Large intestine (tissue), 3 donors: ENCODE measurements around the gene NADSYN1. TPM values are rescaled to one million over a fixed set of nuclear protein-coding genes. Genes with fewer than 3 reads are reported as not detected.

ENCODE experiments used
- DNase-seq, 2 donors: peaks; one replicate each; pipeline versions ENCODE4 v3.0.0 to v3.0.0-alpha.2; 2013
- H3K27ac ChIP-seq: one replicate; pipeline ENCODE4 v1.5.1; 2013; ENCODE audit warnings: low read length
- H3K27me3 ChIP-seq: 2 replicates; pipeline ENCODE4 v1.6.1; 2013; ENCODE audit warnings: low read length; ENCODE audit not compliant: control insufficient read depth, insufficient read depth
- H3K36me3 ChIP-seq: 2 replicates; pipeline ENCODE4 v1.6.1; 2013; ENCODE audit warnings: low read length; ENCODE audit not compliant: control insufficient read depth, insufficient read depth
- H3K4me1 ChIP-seq: one replicate; pipeline ENCODE4 v1.6.1; 2013; ENCODE audit warnings: low read length; ENCODE audit not compliant: control insufficient read depth, insufficient read depth
- H3K4me3 ChIP-seq: one replicate; pipeline ENCODE4 v1.5.1; 2013; ENCODE audit warnings: low read length
- H3K9me3 ChIP-seq: one replicate; pipeline ENCODE4 v1.6.1; 2013; ENCODE audit warnings: mild to moderate bottlenecking, low read depth, low read length, moderate library complexity; ENCODE audit not compliant: control insufficient read depth
- WGBS: methylation state at CpG from one replicate; pipeline ENCODE4 v1.1.5; 2013; ENCODE audit warnings: low lambda C conversion rate; ENCODE audit not compliant: insufficient coverage; 5-methylcytosine and 5-hydroxymethylcytosine counted together
- polyA plus RNA-seq: library from polyadenylated mRNA; unstranded; fragments of 120-200 nt; gene quantifications from one replicate; pipeline ENCODE4 v1.2.1, GENCODE V29; 2013

The NADSYN1 gene
- polyA plus RNA-seq, 1 donor, result 85.4 TPM

GRCh38 chr11:71488681-71489270 is 35.8 kb downstream of the NADSYN1 start:
- Histone ChIP-seq H3K9me3 (no peaks in the 10 kb centered on the region), H3K4me1 (no peaks in the 10 kb centered on the region), H3K27ac (no peak overlapping the region), H3K36me3 (peaks cover 61% of the 10 kb centered on the region), H3K27me3 (no peaks in the 10 kb centered on the region), H3K4me3 (no peak overlapping the region)
- no peak for DNase-seq
- WGBS, result no CpG with 5 or more reads among the region's 6 CpGs

GRCh38 chr11:71489311-71490043 is 36.5 kb downstream of the NADSYN1 start:
- WGBS, result no CpG with 5 or more reads among the region's 15 CpGs
- H3K27ac ChIP-seq, result no peak overlapping the region
- no peaks in the 10 kb centered on the region for H3K27me3 ChIP-seq
- DNase-seq, result no peak
- no peaks in the 10 kb centered on the region for H3K9me3 ChIP-seq
- no peaks in the 10 kb centered on the region for H3K4me1 ChIP-seq
- H3K4me3 ChIP-seq, result no peak overlapping the region
- peaks cover 60% of the 10 kb centered on the region for H3K36me3 ChIP-seq

GRCh38 chr11:71490044-71490730 is 37.2 kb downstream of the NADSYN1 start:
- H3K4me1 ChIP-seq, result no peaks in the 10 kb centered on the region
- WGBS, result 100% methylated on average over 2 of the region's 23 CpGs
- H3K4me3 ChIP-seq, result no peak overlapping the region
- peaks cover 58% of the 10 kb centered on the region for H3K36me3 ChIP-seq
- no peak for DNase-seq
- no peaks in the 10 kb centered on the region for H3K9me3 ChIP-seq
- H3K27ac ChIP-seq, result no peak overlapping the region
- no peaks in the 10 kb centered on the region for H3K27me3 ChIP-seq

GRCh38 chr11:71490731-71491390 is 37.9 kb downstream of the NADSYN1 start:
- Histone ChIP-seq H3K4me1 (no peaks in the 10 kb centered on the region), H3K27me3 (no peaks in the 10 kb centered on the region), H3K9me3 (no peaks in the 10 kb centered on the region), H3K4me3 (no peak overlapping the region), H3K36me3 (peaks cover 58% of the 10 kb centered on the region), H3K27ac (no peak overlapping the region)
- DNase-seq, result no peak
- 100% methylated on average over 1 of the region's 28 CpGs for WGBS

GRCh38 chr11:71491531-71491930 is 38.5 kb downstream of the NADSYN1 start:
- Histone ChIP-seq H3K4me1 (no peaks in the 10 kb centered on the region), H3K27ac (no peak overlapping the region), H3K36me3 (peaks cover 58% of the 10 kb centered on the region), H3K27me3 (no peaks in the 10 kb centered on the region), H3K4me3 (no peak overlapping the region), H3K9me3 (no peaks in the 10 kb centered on the region)
- no CpG with 5 or more reads among the region's 19 CpGs for WGBS
- no peak for DNase-seq

GRCh38 chr11:71491940-71492339 is 38.9 kb downstream of the NADSYN1 start:
- H3K27me3 ChIP-seq, result no peaks in the 10 kb centered on the region
- H3K36me3 ChIP-seq, result peaks cover 61% of the 10 kb centered on the region
- DNase-seq, result no peak
- H3K9me3 ChIP-seq, result no peaks in the 10 kb centered on the region
- no peak overlapping the region for H3K4me3 ChIP-seq
- H3K4me1 ChIP-seq, result no peaks in the 10 kb centered on the region
- no CpG with 5 or more reads among the region's 9 CpGs for WGBS
- no peak overlapping the region for H3K27ac ChIP-seq

- no peaks in the 10 kb centered on the region for H3K27me3 ChIP-seq
- DNase-seq, result no peak
- H3K9me3 ChIP-seq, result no peaks in the 10 kb centered on the region
- H3K4me3 ChIP-seq, result no peak overlapping the region
- no CpG with 5 or more reads among the region's 20 CpGs for WGBS
- H3K27ac ChIP-seq, result no peak overlapping the region
- no peaks in the 10 kb centered on the region for H3K4me1 ChIP-seq
- peaks cover 77% of the 10 kb centered on the region for H3K36me3 ChIP-seq
Observed at GRCh38 chr11:71495286-71496230, 42.6 kb downstream of the NADSYN1 start.

GRCh38 chr11:71496421-71496820 is 43.4 kb downstream of the NADSYN1 start:
- H3K36me3 ChIP-seq, result peaks cover 77% of the 10 kb centered on the region
- H3K4me1 ChIP-seq, result no peaks in the 10 kb centered on the region
- no peaks in the 10 kb centered on the region for H3K27me3 ChIP-seq
- H3K4me3 ChIP-seq, result no peak overlapping the region
- WGBS, result 96% methylated on average over 4 of the region's 13 CpGs
- no peak overlapping the region for H3K27ac ChIP-seq
- no peak for DNase-seq
- H3K9me3 ChIP-seq, result no peaks in the 10 kb centered on the region

- Histone ChIP-seq H3K27ac (no peak overlapping the region), H3K4me1 (no peaks in the 10 kb centered on the region), H3K4me3 (no peak overlapping the region), H3K36me3 (peaks cover 76% of the 10 kb centered on the region), H3K27me3 (no peaks in the 10 kb centered on the region), H3K9me3 (no peaks in the 10 kb centered on the region)
- DNase-seq, result no peak
- no CpG with 5 or more reads among the region's 19 CpGs for WGBS
Observed at GRCh38 chr11:71498091-71498490, 45.1 kb downstream of the NADSYN1 start.
